ENCODE measurements around the gene CHD2. TPM values are rescaled to one million over a fixed set of nuclear protein-coding genes. Genes with fewer than 3 reads are reported as not detected.
"Not testable (repeated sequence)": the region's sequence is repeated elsewhere in the genome, so short reads cannot be mapped to it uniquely, and the experiment has no call there.

The CHD2 gene
- total and polyA plus RNA-seq, 2 donors (not counting 3 experiments of a cell fraction or from before 2014, with no cell fraction given): 53.8 to 97.9 TPM

- H3K79me2 ChIP-seq (ENCODE audit: control insufficient read depth, insufficient read depth, low read length); H3K4me3 ChIP-seq (replicated peaks in 1 of 3; ENCODE audit: insufficient read depth in 1 of 3, low read depth in 1 of 3, low read length in 3 of 3); H3K4me2 ChIP-seq (ENCODE audit: insufficient read depth, low read length); BruUV-seq (replicated peaks); H3K36me3 ChIP-seq (ENCODE audit: control insufficient read depth in 2 of 2, extremely low read depth in 1 of 2, insufficient read depth in 2 of 2, low read length in 2 of 2); H2AFZ ChIP-seq (ENCODE audit: low read depth, low read length); H3K9me3 ChIP-seq (replicated peaks; ENCODE audit: control insufficient read depth, insufficient read depth, low read length); H3K9ac ChIP-seq (replicated peaks; ENCODE audit: extremely low read depth, insufficient read depth, low read length); H3K27me3 ChIP-seq (ENCODE audit: control insufficient read depth in 2 of 2, insufficient read depth in 2 of 2, low read length in 2 of 2); H3K9me1 ChIP-seq (replicated peaks; ENCODE audit: control insufficient read depth, extremely low read depth, insufficient read depth, low read length); H3K27ac ChIP-seq (ENCODE audit: insufficient read depth, low read depth, low read length); FAIRE-seq; H4K20me1 ChIP-seq (replicated peaks; ENCODE audit: control insufficient read depth, extremely low read depth, insufficient read depth, low read length); POLR2A ChIA-PET; dilution Hi-C loops (cut with MboI; ENCODE audit: extremely low pct_ligation_motif_present, low sequenced_read_pairs); DNase-seq (ENCODE audit: low read depth, low spot score): not testable (repeated sequence)
- H3K4me1 ChIP-seq (ENCODE audit: control insufficient read depth, extremely low read depth, insufficient read depth, low read length): peaks cover 19% of the 10 kb centered on the region
- intact Hi-C loops (cut with micrococcal nuclease): loop anchor here (5.0 kb wide), 2 partner anchors 235 to 965 kb away; no protein-coding TSS in a partner anchor
- CTCF ChIA-PET: interaction anchor here (0.6 to 6.8 kb wide), 4 partner anchors 21 to 1292 kb away, joined by 3 to 137 read pairs (median 4); no protein-coding TSS in a partner anchor
Observed at GRCh38 chr15:93032515-93033206, 132.5 kb downstream of the CHD2 start.

GRCh38 chr15:93033434-93034045, 133.4 kb downstream of the CHD2 start:
- ChIA-PET POLR2A (no interaction called here), CTCF (interaction anchor here (0.9 to 6.8 kb wide), 2 partner anchors 236 to 1291 kb away, joined by 4 to 137 read pairs; no protein-coding TSS in a partner anchor)
- H3K27ac ChIP-seq (ENCODE audit: insufficient read depth, low read depth, low read length): no peak overlapping the region
- H3K4me3 ChIP-seq (replicated peaks in 1 of 3; ENCODE audit: insufficient read depth in 1 of 3, low read depth in 1 of 3, low read length in 3 of 3): no peak overlapping the region
- no peaks in the 10 kb centered on the region for H3K9me3 ChIP-seq (replicated peaks; ENCODE audit: control insufficient read depth, insufficient read depth, low read length)
- peaks cover 1% of the 10 kb centered on the region for H4K20me1 ChIP-seq (replicated peaks; ENCODE audit: control insufficient read depth, extremely low read depth, insufficient read depth, low read length)
- no peaks in the 10 kb centered on the region for H3K9me1 ChIP-seq (replicated peaks; ENCODE audit: control insufficient read depth, extremely low read depth, insufficient read depth, low read length)
- no peak for FAIRE-seq
- no peak overlapping the region for H3K9ac ChIP-seq (replicated peaks; ENCODE audit: extremely low read depth, insufficient read depth, low read length)
- no peak overlapping the region for H2AFZ ChIP-seq (ENCODE audit: low read depth, low read length)
- H3K4me1 ChIP-seq (ENCODE audit: control insufficient read depth, extremely low read depth, insufficient read depth, low read length): peaks cover 14% of the 10 kb centered on the region
- H3K79me2 ChIP-seq (ENCODE audit: control insufficient read depth, insufficient read depth, low read length): no peaks in the 10 kb centered on the region
- intact Hi-C loops (cut with micrococcal nuclease) (loop anchor here (5.0 kb wide), 2 partner anchors 236 to 964 kb away; no protein-coding TSS in a partner anchor), dilution Hi-C loops (cut with MboI; ENCODE audit: extremely low pct_ligation_motif_present, low sequenced_read_pairs) (no loop called here)
- no peaks in the 10 kb centered on the region for H3K27me3 ChIP-seq (ENCODE audit: control insufficient read depth in 2 of 2, insufficient read depth in 2 of 2, low read length in 2 of 2)
- H3K36me3 ChIP-seq (ENCODE audit: control insufficient read depth in 2 of 2, extremely low read depth in 1 of 2, insufficient read depth in 2 of 2, low read length in 2 of 2): no peaks in the 10 kb centered on the region
- BruUV-seq (replicated peaks): no TSS peak
- TF ChIP-seq MAX (IDR thresholded peaks at IDR 0.05; ENCODE audit: insufficient read depth, insufficient read length) (no peak), POLR2AphosphoS5 (IDR thresholded peaks at IDR 0.05; ENCODE audit: insufficient read depth, low read depth, low read length) (no peak), CTCF (IDR thresholded peaks at IDR 0.05; ENCODE audit: extremely low read depth in 1 of 2, insufficient read depth in 1 of 2, low read depth in 1 of 2, low read length in 2 of 2) (no peak), MYC (IDR thresholded peaks at IDR 0.05; ENCODE audit: low read depth, low read length) (no peak), JUN (IDR thresholded peaks at IDR 0.05; ENCODE audit: borderline replicate concordance, insufficient read depth, insufficient read length, low read depth) (no peak), FOS (IDR thresholded peaks at IDR 0.05; ENCODE audit: borderline replicate concordance, insufficient read depth, low read length) (no peak), POLR2A (IDR thresholded peaks at IDR 0.05; ENCODE audit: low read depth, low read length) (no peak), GATA2 (IDR thresholded peaks at IDR 0.05; ENCODE audit: insufficient read depth, insufficient read length, low read depth, low read length) (no peak), EZH2 (IDR thresholded peaks at IDR 0.05; ENCODE audit: borderline replicate concordance, low read depth, low read length, severe bottlenecking) (no peak)
- no peak for DNase-seq (ENCODE audit: low read depth, low spot score)
- H3K4me2 ChIP-seq (ENCODE audit: insufficient read depth, low read length): no peak overlapping the region
